Smooth muscle cell (in vitro differentiated cells): ENCODE measurements around the gene GOPC. TPM values are rescaled to one million over a fixed set of nuclear protein-coding genes. Genes with fewer than 3 reads are reported as not detected.

Source experiments
- DNase-seq: peaks from one replicate; lab custom pipeline; 2025; ENCODE audit not compliant: unreplicated experiment; lab: John Stamatoyannopoulos, UW
- H2AFZ ChIP-seq: fragments of 200-600 bp; sonication (generic); 2 replicates; pipeline ENCODE4 v1.6.0; 2016; ENCODE audit warnings: antibody characterized with exemption, low read depth, mild to moderate bottlenecking
- H3F3A ChIP-seq: fragments of 200-600 bp; sonication (generic); 2 replicates; pipeline ENCODE4 v1.6.0; 2017; ENCODE audit warnings: antibody characterized with exemption, low read depth
- H3K27ac ChIP-seq: fragments of 200-600 bp; sonication (generic); 2 replicates; pipeline ENCODE4 v1.5.1; 2016; ENCODE audit warnings: low read depth, mild to moderate bottlenecking
- H3K27me3 ChIP-seq: fragments of 200-600 bp; sonication (generic); 2 replicates; pipeline ENCODE4 v1.6.1; 2016; ENCODE audit warnings: low read depth, mild to moderate bottlenecking
- H3K36me3 ChIP-seq: fragments of 200-600 bp; sonication (generic); 2 replicates; pipeline ENCODE4 v1.5.1; 2016; ENCODE audit warnings: low read depth
- H3K4me1 ChIP-seq: fragments of 200-600 bp; sonication (generic); 2 replicates; pipeline ENCODE4 v1.5.1; 2016; ENCODE audit warnings: low read depth
- H3K4me2 ChIP-seq: fragments of 200-600 bp; sonication (generic); 2 replicates; pipeline ENCODE4 v1.6.0; 2016; ENCODE audit warnings: mild to moderate bottlenecking
- H3K4me3 ChIP-seq: fragments of 200-600 bp; sonication (generic); 2 replicates; pipeline ENCODE4 v1.5.1; 2016; ENCODE audit warnings: mild to moderate bottlenecking
- H3K79me2 ChIP-seq: fragments of 200-600 bp; sonication (generic); 2 replicates; pipeline ENCODE4 v1.6.0; 2016; ENCODE audit warnings: low read depth, mild to moderate bottlenecking
- H3K9ac ChIP-seq: fragments of 200-600 bp; sonication (generic); 2 replicates; pipeline ENCODE4 v1.6.0; 2016; ENCODE audit warnings: low read depth
- H3K9me3 ChIP-seq: fragments of 200-600 bp; sonication (generic); replicated peaks from 2 replicates; pipeline ENCODE4 v1.5.1; 2016; ENCODE audit warnings: low read depth
- H4K20me1 ChIP-seq: fragments of 200-600 bp; sonication (generic); 2 replicates; pipeline ENCODE4 v1.6.0; 2016; ENCODE audit warnings: low read depth
- WGBS: methylation state at CpG from one replicate; pipeline ENCODE4 v1.1.7; 2016; ENCODE audit warnings: low lambda C conversion rate; 5-methylcytosine and 5-hydroxymethylcytosine counted together
- polyA plus RNA-seq: library from polyadenylated mRNA; unstranded; fragments of >200 nt; fragmentation: Nextera tagmentation; extraction: Ambion mirVana; gene quantifications from 2 replicates; pipeline ENCODE4 v1.2.1, GENCODE V29; 2016
- total RNA-seq: library from RNA; depleted of rRNA; stranded (reverse); fragments of >200 nt; gene quantifications from 2 replicates; pipeline ENCODE4 v1.2.3, GENCODE V29; 2014
- TF ChIP-seq, protein P1 (sequence below): fragments of 200-600 bp; sonication (generic); IDR thresholded peaks from 2 replicates; pipeline ENCODE4 v1.5.1; 2017; ENCODE audit warnings: borderline replicate concordance, mild to moderate bottlenecking, antibody characterized with exemption; ENCODE audit not compliant: insufficient read depth, poor library complexity, severe bottlenecking

Gene GOPC
- total and polyA plus RNA-seq, 2 experiments from 2014 or later, result 26.5 to 73.7 TPM

DNA sequence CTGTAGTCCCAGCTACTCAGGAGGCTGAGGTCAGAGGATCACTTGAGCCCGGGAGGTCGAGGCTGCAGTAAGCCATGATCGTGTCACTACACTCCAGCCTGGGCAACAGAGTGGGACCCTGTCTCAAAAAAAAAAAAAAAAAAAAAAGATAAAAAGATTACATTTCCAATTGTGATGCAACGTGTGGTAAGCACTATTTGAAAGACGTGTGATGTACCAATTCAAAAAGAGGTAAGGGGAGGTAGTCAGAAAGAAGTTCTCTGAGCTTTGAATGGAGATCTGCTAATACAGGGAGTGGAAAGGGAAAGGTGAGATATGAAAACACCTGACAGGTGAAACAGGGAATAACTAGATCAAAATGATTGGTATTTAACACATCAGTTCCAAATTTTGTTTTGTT lies 11.9 kb downstream of the GOPC start:
- Histone ChIP-seq H3K4me2 (no peak overlapping the region), H3F3A (no peaks in the 10 kb centered on the region), H3K27ac (peak overlapping the region; percentile 79), H3K4me1 (no peaks in the 10 kb centered on the region), H2AFZ (no peak overlapping the region), H3K79me2 (peaks cover 100% of the 10 kb centered on the region), H3K9ac (no peak overlapping the region), H3K36me3 (peaks cover 9% of the 10 kb centered on the region), H3K9me3 (no peaks in the 10 kb centered on the region), H3K27me3 (no peaks in the 10 kb centered on the region), H4K20me1 (peaks cover 71% of the 10 kb centered on the region), H3K4me3 (no peak overlapping the region)
- no peak for DNase-seq
- TF ChIP-seq, protein P1, sequence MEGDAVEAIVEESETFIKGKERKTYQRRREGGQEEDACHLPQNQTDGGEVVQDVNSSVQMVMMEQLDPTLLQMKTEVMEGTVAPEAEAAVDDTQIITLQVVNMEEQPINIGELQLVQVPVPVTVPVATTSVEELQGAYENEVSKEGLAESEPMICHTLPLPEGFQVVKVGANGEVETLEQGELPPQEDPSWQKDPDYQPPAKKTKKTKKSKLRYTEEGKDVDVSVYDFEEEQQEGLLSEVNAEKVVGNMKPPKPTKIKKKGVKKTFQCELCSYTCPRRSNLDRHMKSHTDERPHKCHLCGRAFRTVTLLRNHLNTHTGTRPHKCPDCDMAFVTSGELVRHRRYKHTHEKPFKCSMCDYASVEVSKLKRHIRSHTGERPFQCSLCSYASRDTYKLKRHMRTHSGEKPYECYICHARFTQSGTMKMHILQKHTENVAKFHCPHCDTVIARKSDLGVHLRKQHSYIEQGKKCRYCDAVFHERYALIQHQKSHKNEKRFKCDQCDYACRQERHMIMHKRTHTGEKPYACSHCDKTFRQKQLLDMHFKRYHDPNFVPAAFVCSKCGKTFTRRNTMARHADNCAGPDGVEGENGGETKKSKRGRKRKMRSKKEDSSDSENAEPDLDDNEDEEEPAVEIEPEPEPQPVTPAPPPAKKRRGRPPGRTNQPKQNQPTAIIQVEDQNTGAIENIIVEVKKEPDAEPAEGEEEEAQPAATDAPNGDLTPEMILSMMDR, result no peak
- 93% methylated on average over 4 of the region's 5 CpGs for WGBS

DNA sequence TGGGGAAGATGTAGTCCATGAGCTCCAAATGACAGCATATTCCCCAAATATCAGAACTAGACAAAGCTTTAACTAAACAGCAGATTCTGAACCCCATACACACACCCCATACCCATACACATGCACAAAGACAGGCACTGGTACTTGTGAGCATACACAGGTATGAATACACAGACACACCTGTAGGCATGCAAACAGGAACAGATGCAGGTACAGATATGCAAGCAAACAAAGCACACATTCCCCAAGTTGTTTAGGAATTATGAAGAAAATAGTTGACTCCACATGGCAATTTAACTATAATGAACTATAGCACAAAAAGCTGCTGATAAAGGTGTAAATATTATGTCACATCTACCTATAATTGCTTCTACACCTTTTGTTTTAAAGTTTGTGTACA lies 16.7 kb downstream of the GOPC start:
- DNase-seq, result no peak
- Histone ChIP-seq H3K4me3 (no peak overlapping the region), H3K79me2 (peaks cover 97% of the 10 kb centered on the region), H3K9me3 (no peaks in the 10 kb centered on the region), H3F3A (no peaks in the 10 kb centered on the region), H3K9ac (no peak overlapping the region), H3K4me2 (no peak overlapping the region), H3K27me3 (no peaks in the 10 kb centered on the region), H3K36me3 (peaks cover 9% of the 10 kb centered on the region), H4K20me1 (peaks cover 82% of the 10 kb centered on the region), H3K27ac (no peak overlapping the region), H3K4me1 (no peaks in the 10 kb centered on the region), H2AFZ (no peak overlapping the region)
- TF ChIP-seq, protein P1, result no peak

DNA sequence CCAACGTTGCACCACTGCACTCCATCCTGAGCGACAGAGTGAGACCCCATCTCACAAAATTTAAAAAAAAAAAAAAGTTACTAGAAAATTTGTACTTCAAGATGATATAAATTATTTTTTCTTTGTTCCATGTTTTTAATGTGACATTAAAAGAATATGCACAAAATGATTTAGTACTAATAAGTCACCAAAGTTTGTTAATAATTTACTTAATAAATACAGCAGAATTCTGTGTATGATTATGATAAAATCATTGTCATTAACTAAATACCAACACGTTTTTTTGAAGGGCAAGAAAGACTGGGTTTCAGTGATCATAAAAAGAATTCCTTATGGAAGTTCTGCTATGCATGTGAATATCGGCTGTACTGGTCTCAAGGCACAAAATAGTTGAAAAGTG lies 28.1 kb downstream of the GOPC start:
- no peak overlapping the region for H3K4me3 ChIP-seq
- TF ChIP-seq, protein P1, result no peak
- H3K9ac ChIP-seq, result no peak overlapping the region
- no peak for DNase-seq
- peaks cover 5% of the 10 kb centered on the region for H3F3A ChIP-seq
- 96% methylated on average over 4 of the region's 4 CpGs for WGBS
- H2AFZ ChIP-seq, result no peak overlapping the region
- H3K79me2 ChIP-seq, result peaks cover 52% of the 10 kb centered on the region
- no peaks in the 10 kb centered on the region for H3K4me1 ChIP-seq
- no peaks in the 10 kb centered on the region for H3K27me3 ChIP-seq
- no peak overlapping the region for H3K27ac ChIP-seq
- peaks cover 29% of the 10 kb centered on the region for H3K36me3 ChIP-seq
- H3K9me3 ChIP-seq, result no peaks in the 10 kb centered on the region
- no peak overlapping the region for H3K4me2 ChIP-seq
- H4K20me1 ChIP-seq, result peaks cover 22% of the 10 kb centered on the region

DNA sequence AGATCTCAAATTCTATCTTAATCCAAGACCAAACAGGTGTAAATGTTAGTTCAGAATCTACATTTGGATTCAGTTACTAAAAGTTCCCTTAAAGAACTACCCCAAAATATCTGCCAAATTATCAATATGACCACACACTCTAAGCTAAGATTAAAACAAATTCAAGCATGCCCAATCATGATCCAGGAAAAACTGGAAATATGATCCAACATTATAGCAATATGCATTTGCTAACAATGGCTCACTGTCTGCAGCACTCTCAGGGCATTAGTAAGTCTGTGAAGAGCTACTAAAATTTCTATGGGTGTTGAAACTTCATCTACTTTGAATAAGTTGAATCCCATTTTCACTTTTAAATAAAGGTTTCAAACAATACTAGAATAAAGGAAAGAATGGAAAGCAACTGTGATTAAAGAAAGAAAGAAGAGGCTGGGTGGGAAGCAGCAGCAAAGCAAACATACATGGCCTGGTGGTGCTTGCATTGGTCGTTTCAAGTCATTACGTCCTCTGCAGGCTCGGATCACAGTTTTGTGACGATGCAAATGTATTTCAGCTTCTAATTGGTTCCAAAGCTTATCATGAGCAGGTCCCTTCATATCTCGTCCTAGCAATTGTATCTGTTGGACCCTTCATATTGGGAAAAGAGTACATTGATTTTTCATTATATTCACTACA lies 29.2 kb downstream of the GOPC start:
- peaks cover 20% of the 10 kb centered on the region for H4K20me1 ChIP-seq
- peaks cover 37% of the 10 kb centered on the region for H3K36me3 ChIP-seq
- no peaks in the 10 kb centered on the region for H3K9me3 ChIP-seq
- no peaks in the 10 kb centered on the region for H3K27me3 ChIP-seq
- H3F3A ChIP-seq, result peaks cover 5% of the 10 kb centered on the region
- H3K79me2 ChIP-seq, result peaks cover 42% of the 10 kb centered on the region
- H3K9ac ChIP-seq, result no peak overlapping the region
- 94% methylated on average over 5 of the region's 5 CpGs for WGBS
- TF ChIP-seq, protein P1, result no peak
- DNase-seq, result no peak
- H2AFZ ChIP-seq, result no peak overlapping the region
- H3K4me2 ChIP-seq, result no peak overlapping the region
- no peak overlapping the region for H3K27ac ChIP-seq
- H3K4me1 ChIP-seq, result no peaks in the 10 kb centered on the region
- H3K4me3 ChIP-seq, result no peak overlapping the region
